ENCODE results near the gene PALLD.

- no peak for TF ChIP-seq CTCF (IDR thresholded peaks at IDR 0.05)
- TF ChIP-seq POLR2A (IDR thresholded peaks at IDR 0.05): no peak
Measured at GRCh38 chr4:168580228-168580627, 83.4 kb downstream of the PALLD start.
